ENCODE data around the gene OGDH. TPM values are rescaled to one million over a fixed set of nuclear protein-coding genes. Genes with fewer than 3 reads are reported as not detected.
"Not testable (repeated sequence)": the region's sequence is repeated elsewhere in the genome, so short reads cannot be mapped to it uniquely, and the experiment has no call there.

Gene OGDH
- total RNA-seq (2014; rRNA removed), result 99.8 and 104 TPM in 2 replicates
- 93.3 TPM for polyA plus RNA-seq (2012)

GRCh38 chr7:44606341-44607140 is at the start of gene OGDH:
OGDH (plus strand) TSS chr7:44606627; CDS start chr7:44624344, 17,717 bp downstream.
- peak; percentile 99 for DNase-seq (ENCODE audit: low read depth)

- DNase-seq (ENCODE audit: low read depth), result no peak
Observed at GRCh38 chr7:44557485-44557884, 48.9 kb upstream of the OGDH start.

- no peak for DNase-seq (ENCODE audit: low read depth)
Observed at GRCh38 chr7:44559485-44559884, 46.9 kb upstream of the OGDH start.

- DNase-seq (ENCODE audit: low read depth), result no peak
Observed at GRCh38 chr7:44561481-44561880, 44.9 kb upstream of the OGDH start.

GRCh38 chr7:44561962-44562621 is 44.3 kb upstream of the OGDH start:
- DNase-seq (ENCODE audit: low read depth), result peak; percentile 94

DNA sequence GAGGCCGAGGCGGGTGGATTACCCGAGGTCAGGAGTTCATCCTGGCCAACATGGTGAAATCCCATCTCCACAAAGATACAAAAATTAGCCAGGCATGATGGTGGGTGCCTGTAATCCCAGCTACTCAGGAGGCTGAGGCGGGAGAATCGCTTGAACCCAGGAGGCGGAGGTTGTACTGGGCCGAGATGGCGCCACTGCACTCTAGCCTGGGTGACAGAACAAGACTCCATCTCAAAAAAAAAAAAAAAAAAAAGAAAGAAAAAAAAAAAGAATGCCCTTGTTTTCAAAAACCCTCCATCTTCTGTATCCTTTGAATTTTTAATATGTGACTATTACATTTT is 43.8 kb upstream of the OGDH start:
- DNase-seq (ENCODE audit: low read depth), result not testable (repeated sequence)

DNA sequence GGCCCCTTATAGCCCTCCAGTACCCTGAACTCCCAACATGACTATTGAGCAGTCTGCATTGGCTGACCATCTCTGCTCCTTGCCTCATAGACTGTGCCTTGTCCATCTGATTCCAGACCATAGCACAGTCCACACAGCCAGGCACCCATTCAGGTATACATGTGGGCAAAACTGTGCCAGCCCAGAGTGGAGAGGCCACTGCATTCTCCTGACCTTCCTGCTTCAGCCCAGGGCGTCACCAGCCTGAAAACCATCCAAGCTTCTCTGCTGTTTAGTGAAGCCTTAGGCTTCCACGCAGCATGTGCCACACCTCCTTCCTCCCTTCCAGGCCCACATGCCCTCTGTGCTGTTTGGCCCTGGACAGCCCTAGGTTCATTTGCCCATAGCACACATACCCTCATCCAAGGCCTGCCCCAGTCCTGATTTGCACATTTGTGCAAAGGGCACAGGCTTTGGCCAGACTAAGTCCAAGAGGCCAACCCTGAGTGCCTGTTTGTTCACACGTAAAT is 43.2 kb upstream of the OGDH start:
- DNase-seq (ENCODE audit: low read depth), result no peak

- DNase-seq (ENCODE audit: low read depth), result no peak
Observed at GRCh38 chr7:44564606-44565005, 41.8 kb upstream of the OGDH start.

DNA sequence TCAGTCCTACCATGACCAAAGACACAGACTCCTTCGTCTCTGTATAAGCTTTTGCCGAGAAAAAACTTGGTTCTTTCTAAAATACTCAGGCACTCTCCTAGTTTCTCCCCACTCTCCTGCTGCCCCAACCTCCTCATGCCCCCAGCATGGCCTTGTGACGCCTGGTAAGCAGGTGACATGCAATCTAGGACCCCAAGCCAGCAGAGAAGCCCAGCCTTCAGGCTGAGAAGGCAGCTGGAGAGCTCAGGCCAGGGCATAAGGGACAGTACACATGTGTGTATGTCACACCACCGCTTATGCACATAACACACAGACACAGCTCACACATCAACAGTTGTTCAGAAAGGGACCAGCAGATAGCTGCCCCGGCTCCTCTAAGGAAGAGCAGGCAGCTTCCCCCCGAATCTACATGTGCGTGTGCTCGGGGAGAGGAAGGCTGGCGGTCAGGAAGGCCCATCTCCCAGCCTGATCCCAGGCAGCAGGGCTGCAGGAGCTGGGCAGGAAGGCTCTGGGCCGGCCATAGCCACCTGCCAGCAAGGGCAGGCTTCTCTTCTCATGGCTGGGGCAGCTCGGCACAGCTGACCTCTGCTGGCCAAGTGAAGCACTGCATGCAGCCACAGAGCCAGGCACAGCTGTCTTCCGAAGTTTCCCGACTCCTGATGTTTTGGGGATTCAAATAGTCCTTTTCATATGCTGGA is 41.2 kb upstream of the OGDH start:
- DNase-seq (ENCODE audit: low read depth), result peak; percentile 55

DNA sequence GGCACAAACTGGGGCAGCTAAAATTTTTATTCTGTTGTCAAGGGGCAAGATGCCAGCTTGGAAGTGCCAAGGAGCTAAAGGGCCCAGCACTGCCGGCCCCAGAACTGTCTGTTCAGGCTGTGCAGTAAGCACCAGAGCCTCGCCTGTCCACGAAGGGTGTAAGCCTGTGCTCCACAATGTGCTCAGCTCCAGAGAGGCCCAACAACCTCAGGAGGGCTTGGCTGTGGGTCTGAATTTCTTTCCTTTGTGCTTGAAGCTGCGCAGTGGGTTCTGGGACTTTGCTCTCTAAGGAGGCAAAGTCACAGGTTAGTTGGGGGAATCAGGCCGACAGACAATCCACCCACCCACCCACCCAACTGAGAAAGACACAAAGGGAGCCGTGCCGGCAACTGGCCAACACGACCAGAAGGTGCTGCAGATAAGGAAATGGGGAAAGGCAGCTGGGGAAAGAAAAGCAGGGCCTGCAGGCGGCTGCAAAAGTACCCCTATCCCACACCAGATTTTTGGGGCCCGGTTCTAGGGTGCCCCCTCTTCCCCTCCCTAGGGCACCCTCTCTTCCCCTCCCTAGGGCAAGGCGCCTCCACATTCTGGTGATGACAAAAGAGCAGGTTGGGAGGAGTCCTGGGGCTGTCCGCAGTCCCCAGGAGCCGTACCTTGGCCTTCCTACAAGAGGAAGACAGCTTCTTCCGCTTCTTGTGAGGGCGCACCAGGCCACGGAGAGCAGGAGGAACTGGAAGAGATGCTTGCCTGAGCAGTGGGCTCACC is 40.5 kb upstream of the OGDH start:
- no peak for DNase-seq (ENCODE audit: low read depth)

GRCh38 chr7:44566680-44567079 is 39.7 kb upstream of the OGDH start:
- DNase-seq (ENCODE audit: low read depth), result no peak

- DNase-seq (ENCODE audit: low read depth), result no peak
Observed at GRCh38 chr7:44567884-44568283, 38.5 kb upstream of the OGDH start.

DNA sequence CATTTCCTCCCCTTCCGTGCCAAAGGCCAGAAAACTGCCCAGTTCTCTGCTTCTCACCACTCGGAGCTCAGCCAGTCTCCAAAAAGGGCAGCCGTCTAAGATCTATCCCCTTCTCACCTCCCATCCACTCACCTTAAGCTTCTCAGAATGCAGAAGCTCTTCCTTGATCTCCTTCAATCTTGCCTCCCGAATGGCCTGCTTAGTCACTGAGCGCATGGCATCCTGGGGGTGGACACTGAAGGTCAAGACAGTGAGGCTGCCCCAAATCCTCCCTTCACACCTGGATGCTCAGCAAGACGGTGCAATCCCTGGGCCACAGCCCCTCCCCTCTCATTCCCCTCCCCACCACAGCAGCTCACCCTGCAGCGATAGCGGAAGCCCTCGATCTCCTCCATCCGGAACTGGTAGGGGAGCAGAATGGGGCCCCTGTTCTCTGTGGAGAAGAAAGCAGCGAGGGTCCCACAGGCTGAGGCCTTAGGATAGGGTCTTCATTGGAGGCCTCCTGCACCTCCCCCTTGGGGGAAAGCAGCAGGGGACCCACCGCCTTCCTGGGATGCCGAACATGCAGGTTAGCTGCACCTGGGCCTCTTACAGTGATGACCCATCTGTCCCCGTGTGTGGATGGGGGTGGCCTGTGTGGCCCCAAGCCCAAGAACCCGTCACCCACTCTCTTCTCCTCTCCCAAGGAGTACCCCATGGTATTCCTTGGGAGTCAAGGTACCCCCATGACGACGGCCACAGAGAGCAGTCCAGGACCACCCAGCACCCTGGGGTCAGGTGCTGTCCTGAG is 37.5 kb upstream of the OGDH start:
- no peak for DNase-seq (ENCODE audit: low read depth)

DNA sequence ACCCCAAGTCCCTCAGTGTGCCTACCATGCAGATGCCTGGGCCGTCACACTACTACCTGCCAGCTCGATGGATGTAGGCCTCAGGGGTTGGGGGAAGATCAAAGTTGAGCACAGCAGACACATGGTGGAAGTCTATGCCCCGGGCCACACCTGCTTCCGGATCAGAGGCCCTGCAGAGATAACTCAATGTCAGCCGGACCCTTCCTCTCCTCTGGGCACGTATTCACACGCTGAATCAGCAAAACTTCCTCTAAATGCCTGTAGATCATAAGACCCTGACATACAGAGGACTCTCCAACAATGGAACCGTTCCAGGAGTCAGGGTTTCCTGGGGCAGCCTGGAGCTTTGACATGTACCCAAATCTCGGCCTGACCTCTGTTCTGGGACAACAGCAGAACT is 36.5 kb upstream of the OGDH start:
- no peak for DNase-seq (ENCODE audit: low read depth)

DNA sequence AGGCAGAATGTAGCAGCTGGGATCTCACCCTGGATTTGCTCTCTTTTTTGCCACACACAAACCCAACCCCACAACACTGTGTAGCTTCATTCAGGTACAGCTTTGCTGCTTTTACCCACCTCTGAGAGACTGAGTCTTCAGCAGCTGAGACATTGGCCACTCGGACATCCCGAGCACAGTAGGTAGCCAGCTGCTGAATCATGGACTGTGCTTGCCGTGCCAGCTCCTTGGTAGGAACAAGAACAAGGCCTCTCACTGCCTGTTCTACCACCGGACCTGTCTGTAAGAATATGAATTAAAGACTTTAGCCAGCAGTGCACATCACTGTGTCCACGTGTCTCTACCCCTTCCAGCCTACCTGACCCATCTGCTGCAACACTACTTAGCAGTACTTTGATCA is 33.7 kb upstream of the OGDH start:
- DNase-seq (ENCODE audit: low read depth), result no peak

DNA sequence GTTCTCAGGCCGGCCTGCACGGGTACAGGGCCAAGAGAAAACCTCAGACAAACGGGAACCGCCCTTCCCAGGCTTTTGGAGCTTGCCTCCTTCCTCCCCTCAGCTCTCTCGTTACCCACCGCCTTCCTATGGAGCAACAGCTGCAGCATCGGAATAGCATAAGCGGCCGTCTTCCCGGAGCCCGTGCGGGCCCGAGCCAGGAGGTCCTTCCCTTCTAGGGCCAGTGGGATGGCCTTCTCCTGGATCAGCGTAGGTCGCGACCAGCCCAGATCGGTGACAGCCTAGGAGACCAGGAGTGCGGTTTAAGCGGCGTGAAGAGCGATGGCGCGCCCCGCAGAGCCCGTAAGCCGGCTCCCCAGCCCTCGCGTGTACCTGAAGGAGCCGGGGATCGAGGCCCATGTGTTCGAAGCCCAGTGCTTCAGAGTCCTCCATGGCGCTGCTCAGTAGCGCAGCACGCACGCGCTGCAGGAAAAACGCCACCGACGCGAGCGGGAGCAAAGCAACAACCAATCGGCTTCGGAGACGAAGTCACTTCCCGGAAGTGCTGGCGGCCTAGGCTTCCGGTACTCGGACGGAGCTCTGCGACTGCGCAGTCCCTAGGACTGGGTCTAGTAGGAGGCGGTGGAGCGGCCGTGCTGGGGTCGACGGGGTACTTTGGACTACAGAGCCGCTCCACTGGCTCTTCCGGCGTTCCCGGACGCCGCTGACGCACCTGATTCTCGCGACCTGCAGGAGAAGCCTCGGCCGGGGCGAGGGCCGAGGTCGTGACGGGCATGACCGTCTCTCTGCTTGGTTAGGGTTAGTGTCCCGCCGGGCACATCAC is 32.8 kb upstream of the OGDH start, which contains the start of gene DDX56:
Gene DDX56 (minus strand): TSS at position 445 of the 823 bp plus-strand sequence. CDS start 13 bp downstream, at position 432.
- peak; percentile 95 for DNase-seq (ENCODE audit: low read depth)

GRCh38 chr7:44574287-44574872 is 32.0 kb upstream of the OGDH start:
- no peak for DNase-seq (ENCODE audit: low read depth)

DNA sequence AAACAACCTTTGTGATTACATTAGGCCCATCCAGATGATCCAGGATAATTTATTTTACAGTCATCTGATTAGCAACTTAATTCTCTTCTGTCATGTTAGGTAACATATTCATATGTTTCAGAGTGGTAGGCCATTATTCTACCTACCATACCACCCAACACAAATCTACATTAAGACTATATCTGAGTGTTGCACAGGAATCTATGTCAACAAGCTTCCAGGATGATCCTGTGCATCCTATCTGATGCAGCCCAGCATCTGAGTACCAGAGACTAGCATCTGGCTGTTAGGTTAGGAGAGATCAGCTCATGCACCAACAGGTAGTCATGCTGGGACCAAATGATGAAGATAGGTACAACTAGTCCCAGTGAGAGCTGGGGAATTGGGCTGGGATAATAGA is 31.4 kb upstream of the OGDH start:
- no peak for DNase-seq (ENCODE audit: low read depth)

GRCh38 chr7:44576228-44576627 is 30.2 kb upstream of the OGDH start:
- DNase-seq (ENCODE audit: low read depth), result no peak

Measured in LHCN-M2 (cell line).